ENCODE measurements around the gene LEUTX.

LEUTX gene

GRCh38 chr19:39745643-39746042 lies 33.0 kb upstream of the LEUTX start:
- no peak for TF ChIP-seq EZH2phosphoT487 (conservative IDR thresholded peaks at IDR 0.05; ENCODE audit: low read length)
- no peak for TF ChIP-seq CTCF (IDR thresholded peaks at IDR 0.05; ENCODE audit: insufficient read depth, low read length, poor library complexity, severe bottlenecking)
- Histone ChIP-seq H3K9ac (ENCODE audit: low read length) (no peak overlapping the region), H3K79me2 (ENCODE audit: insufficient read depth, low read length) (no peaks in the 10 kb centered on the region), H4K20me1 (ENCODE audit: low read depth, low read length) (no peaks in the 10 kb centered on the region), H3K4me2 (ENCODE audit: low read depth, low read length, poor library complexity, severe bottlenecking) (no peak overlapping the region), H3K9me3 (ENCODE audit: insufficient read depth, low read length) (no peaks in the 10 kb centered on the region), H3K27ac (ENCODE audit: low read depth, low read length) (no peak overlapping the region), H3K4me3 (ENCODE audit: insufficient read depth, low read length, poor library complexity, severe bottlenecking) (no peak overlapping the region), H3K27me3 (ENCODE audit: low read length) (no peaks in the 10 kb centered on the region), H3K36me3 (ENCODE audit: low read length) (no peaks in the 10 kb centered on the region), H3K9me2 (replicated peaks; ENCODE audit: insufficient read depth, low read length) (no peaks in the 10 kb centered on the region), H3F3A (ENCODE audit: insufficient read depth) (no peaks in the 10 kb centered on the region), H2AFZ (ENCODE audit: low read depth, low read length, severe bottlenecking) (no peak overlapping the region)

DNA sequence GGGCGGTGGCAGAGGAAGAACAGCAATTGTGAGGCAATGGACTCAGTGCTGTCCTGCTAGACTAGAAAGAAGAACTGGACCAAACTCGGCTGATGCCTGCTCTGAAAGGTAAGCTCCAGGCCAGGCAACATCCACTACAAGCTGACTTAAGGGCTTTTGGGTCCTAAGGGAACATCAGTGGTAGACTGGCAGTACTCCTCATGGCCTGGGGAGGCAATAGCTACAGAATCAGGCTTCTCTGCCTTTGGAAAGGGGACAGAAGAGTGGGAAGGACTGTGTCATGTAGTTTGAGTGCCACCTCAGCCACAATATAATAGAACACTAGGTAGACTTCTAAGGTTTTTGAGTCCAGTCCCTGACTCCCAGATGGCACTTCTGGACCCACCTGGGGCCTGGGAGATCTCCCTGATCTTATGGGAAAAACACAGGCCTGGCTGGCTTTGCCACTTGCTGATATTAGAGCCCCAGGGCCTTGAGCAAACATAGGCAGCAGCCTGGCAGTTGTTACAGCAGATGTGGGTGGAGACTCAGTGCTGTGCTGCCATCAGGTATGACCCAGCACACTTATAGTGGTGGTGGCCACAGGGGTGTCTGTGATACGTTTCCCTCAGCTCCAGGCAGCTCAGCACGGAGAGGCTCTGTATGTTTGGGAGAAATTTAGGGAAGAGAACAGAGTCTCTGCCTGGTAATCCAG lies 31.7 kb upstream of the LEUTX start:
- Histone ChIP-seq H2AFZ (ENCODE audit: low read depth, low read length, severe bottlenecking) (no peak overlapping the region), H3K9me2 (replicated peaks; ENCODE audit: insufficient read depth, low read length) (no peaks in the 10 kb centered on the region), H3K9ac (ENCODE audit: low read length) (no peak overlapping the region), H3K27me3 (ENCODE audit: low read length) (no peaks in the 10 kb centered on the region), H3F3A (ENCODE audit: insufficient read depth) (no peaks in the 10 kb centered on the region), H3K79me2 (ENCODE audit: insufficient read depth, low read length) (no peaks in the 10 kb centered on the region), H4K20me1 (ENCODE audit: low read depth, low read length) (no peaks in the 10 kb centered on the region), H3K4me3 (ENCODE audit: insufficient read depth, low read length, poor library complexity, severe bottlenecking) (no peak overlapping the region), H3K36me3 (ENCODE audit: low read length) (no peaks in the 10 kb centered on the region), H3K27ac (ENCODE audit: low read depth, low read length) (no peak overlapping the region), H3K4me2 (ENCODE audit: low read depth, low read length, poor library complexity, severe bottlenecking) (no peak overlapping the region), H3K9me3 (ENCODE audit: insufficient read depth, low read length) (no peaks in the 10 kb centered on the region)
- no peak for TF ChIP-seq CTCF (IDR thresholded peaks at IDR 0.05; ENCODE audit: insufficient read depth, low read length, poor library complexity, severe bottlenecking)
- TF ChIP-seq EZH2phosphoT487 (conservative IDR thresholded peaks at IDR 0.05; ENCODE audit: low read length): no peak

DNA sequence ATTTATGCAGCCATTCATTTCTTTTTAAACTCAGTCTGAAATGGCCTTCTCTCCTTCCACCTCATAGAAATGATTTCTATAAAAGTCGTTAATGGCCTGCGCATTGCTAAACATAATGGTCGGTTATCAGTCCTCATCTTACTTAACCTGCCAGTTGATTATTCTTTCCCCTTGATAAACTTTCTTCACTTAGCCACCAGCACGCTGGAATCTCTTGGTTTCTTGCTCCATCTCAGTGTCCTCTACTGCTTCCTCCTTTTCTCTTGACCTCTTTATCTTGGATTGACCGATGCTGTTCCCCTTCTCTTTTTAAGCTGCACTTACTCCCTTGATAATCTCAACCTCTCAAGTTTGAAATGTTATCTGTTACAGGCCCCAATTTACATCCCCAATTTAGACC lies 28.7 kb upstream of the LEUTX start:
- TF ChIP-seq EZH2phosphoT487 (conservative IDR thresholded peaks at IDR 0.05; ENCODE audit: low read length) (no peak), CTCF (IDR thresholded peaks at IDR 0.05; ENCODE audit: insufficient read depth, low read length, poor library complexity, severe bottlenecking) (no peak)
- H3F3A ChIP-seq (ENCODE audit: insufficient read depth): no peaks in the 10 kb centered on the region
- H3K4me2 ChIP-seq (ENCODE audit: low read depth, low read length, poor library complexity, severe bottlenecking): no peak overlapping the region
- no peak overlapping the region for H3K4me3 ChIP-seq (ENCODE audit: insufficient read depth, low read length, poor library complexity, severe bottlenecking)
- no peak overlapping the region for H3K9ac ChIP-seq (ENCODE audit: low read length)
- no peaks in the 10 kb centered on the region for H3K9me2 ChIP-seq (replicated peaks; ENCODE audit: insufficient read depth, low read length)
- H4K20me1 ChIP-seq (ENCODE audit: low read depth, low read length): no peaks in the 10 kb centered on the region
- no peaks in the 10 kb centered on the region for H3K79me2 ChIP-seq (ENCODE audit: insufficient read depth, low read length)
- H3K27me3 ChIP-seq (ENCODE audit: low read length): no peaks in the 10 kb centered on the region
- H3K36me3 ChIP-seq (ENCODE audit: low read length): no peaks in the 10 kb centered on the region
- H3K27ac ChIP-seq (ENCODE audit: low read depth, low read length): no peak overlapping the region
- no peaks in the 10 kb centered on the region for H3K9me3 ChIP-seq (ENCODE audit: insufficient read depth, low read length)
- H2AFZ ChIP-seq (ENCODE audit: low read depth, low read length, severe bottlenecking): no peak overlapping the region

Data from SU-DHL-6 (cell line).